KBM-7 (cell line): ENCODE measurements around the gene SRGN.
"Not testable (repeated sequence)": the region's sequence is repeated elsewhere in the genome, so short reads cannot be mapped to it uniquely, and the experiment has no call there.

ENCODE experiments used
- DNase-seq: peaks from one replicate; pipeline ENCODE4 v3.0.0-alpha.2; 2015
- in situ Hi-C: fragments of 300-500 bp; cut with MboI; formaldehyde crosslinking; loops from 2 replicates; pipeline ENCODE4 v1.14.3; 2020; ENCODE audit warnings: low sequenced_read_pairs, low pct_unique_long_range_greater_than_20kb, mixed read lengths

Gene SRGN

GRCh38 chr10:69087590-69088470 lies at the start of gene SRGN:
SRGN (plus strand) TSS chr10:69088103; CDS start chr10:69088158, 55 bp downstream.
- DNase-seq = peak; percentile 92
- in situ Hi-C loops = no loop called here

DNA sequence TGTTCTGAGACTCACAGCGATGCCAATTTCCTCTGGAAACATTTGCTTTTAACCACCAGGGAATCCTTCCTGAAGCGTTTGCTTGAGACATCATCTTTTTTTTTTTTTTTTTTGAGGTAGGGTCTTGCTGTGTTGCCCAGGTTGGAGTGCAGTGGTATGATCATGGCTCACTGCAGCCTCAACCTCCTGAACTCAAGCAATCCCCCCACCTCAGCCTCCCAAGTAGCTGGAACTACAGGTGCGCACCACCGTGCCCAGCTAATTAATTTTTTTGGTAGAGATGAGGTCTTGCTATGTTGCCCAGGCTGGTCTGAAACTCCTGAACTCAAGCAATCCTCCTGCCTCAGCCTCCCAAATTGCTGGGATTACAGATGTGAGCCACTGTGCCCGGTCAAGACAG lies 47.0 kb upstream of the SRGN start:
- DNase-seq, in situ Hi-C loops: not testable (repeated sequence)

DNA sequence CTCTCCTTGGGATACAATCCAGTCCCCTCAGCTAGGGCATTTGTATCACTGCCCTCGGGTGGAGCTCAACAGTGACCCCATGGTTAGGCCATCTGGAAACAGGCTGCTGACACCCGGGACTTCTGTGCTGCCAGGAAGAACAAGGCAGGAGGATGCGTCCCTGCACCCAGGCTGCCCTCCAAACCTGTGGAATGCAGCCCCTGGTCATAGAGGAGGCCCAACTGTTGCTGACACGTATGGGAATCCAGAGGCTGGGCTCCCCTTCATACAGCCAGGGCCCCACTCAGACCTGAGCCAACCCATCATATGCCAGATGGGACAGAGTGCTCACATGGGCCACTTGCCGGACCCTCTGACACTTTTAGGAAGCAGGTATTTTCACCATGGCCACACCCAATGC lies 45.5 kb upstream of the SRGN start:
- DNase-seq = no peak
- in situ Hi-C loops = no loop called here

DNA sequence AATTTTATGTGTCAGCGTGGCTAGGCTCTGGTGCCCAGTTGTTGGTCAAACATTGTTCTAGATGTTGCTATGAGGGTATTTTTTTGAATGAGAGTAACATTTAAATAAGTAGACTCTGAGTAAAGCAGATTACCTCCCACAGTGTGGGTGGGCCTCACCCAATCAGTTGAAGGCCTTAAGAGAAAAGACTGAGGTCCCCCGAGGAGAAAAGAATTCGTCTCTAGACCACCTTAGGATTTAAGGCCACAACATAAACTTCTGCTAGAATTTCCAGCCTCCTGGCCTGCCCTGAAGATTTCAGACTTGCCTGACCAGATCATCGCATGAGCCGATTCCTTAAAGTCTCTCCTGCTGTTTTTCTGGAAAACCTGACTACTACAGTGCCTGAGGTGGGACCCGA lies 45.1 kb upstream of the SRGN start:
- in situ Hi-C loops = no loop called here

DNA sequence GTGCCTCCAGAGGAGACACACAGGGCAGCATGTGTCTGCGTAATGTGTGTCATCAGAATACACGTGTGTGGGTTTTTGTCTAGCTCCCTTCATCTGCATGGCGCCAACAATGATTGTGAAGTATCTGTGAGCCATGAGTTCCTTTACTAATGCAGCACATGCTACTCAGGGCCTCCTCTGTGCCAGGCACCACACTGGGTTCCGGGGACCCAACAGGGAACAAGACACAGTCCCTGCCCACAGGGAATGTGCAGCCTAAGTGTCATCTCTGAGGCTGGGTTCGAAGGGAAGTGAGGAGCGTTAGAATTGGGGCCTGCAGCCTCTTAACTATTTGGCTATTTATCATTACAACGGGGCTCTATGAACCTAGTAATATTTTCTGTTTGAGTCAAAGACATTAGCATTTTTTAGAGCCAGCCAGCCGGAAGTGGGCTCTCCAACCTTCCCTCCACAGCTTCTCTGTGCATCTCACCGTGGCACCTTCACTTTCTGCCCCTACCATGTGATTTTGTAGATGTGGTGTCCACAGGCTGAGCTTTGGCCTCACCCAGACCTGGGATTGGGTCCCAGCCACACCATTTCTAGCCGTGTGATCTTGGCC lies 43.9 kb upstream of the SRGN start:
- DNase-seq = no peak
- in situ Hi-C loops = no loop called here

More for the DNA sequence above, 45.1 kb upstream of the SRGN start:
- no peak for DNase-seq

DNA sequence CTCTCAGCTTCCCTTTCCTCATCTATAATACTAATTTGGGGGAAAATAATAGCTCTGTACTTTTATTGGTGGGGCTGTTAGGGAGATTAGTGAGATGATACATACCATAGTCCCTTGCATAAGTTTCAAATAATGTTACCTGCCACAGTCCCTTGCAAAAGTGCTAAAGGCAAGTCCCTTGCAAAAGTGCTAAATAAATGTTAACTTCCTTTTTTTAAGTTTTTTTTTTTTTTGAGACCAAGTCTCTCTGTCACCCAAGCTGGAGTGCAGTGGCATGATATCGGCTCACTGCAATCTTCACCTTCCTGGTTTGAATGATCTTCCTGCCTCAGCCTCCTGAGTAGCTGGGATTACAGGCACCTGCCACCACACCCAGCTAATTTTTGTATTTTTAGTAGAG lies 43.4 kb upstream of the SRGN start:
- DNase-seq = peak; percentile 74
- in situ Hi-C loops = no loop called here

GRCh38 chr10:69045441-69046300 lies 42.2 kb upstream of the SRGN start:
- peak; percentile 18 for DNase-seq
- in situ Hi-C loops = no loop called here

DNA sequence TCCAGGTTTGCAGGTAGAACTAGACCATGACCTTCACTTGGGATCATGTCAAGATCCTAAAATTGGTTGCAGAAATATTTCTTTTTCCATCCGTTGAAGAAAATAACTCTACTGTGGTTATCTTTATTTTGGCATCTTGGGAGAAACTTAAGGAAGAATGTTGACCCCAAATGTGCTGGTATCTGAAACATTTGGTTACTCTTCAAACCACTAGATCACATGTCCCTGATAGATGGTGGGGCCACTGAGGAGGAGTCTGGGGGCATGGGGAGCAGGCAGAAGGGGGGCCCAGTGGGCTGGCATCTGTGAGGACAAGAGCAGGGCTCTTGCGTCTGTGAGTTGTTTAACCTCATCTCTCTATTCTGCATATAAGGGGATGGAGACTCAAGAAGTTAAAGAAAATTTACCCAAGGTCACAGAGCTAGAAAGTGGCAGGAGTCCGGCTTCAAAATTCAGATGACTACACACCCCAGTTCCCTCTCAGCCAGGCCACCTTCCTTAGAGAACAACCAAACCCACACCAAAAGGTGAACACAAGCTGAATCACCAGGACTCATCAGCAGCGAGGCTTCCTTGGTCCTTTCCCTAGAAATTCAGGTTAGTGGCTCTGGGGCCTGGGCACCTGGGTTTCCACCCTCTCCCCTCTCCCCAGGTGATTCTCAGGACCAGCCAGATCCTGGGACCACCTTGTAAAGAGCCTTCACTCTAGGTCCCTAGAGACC lies 40.6 kb upstream of the SRGN start:
- in situ Hi-C loops = no loop called here
- DNase-seq = no peak

DNA sequence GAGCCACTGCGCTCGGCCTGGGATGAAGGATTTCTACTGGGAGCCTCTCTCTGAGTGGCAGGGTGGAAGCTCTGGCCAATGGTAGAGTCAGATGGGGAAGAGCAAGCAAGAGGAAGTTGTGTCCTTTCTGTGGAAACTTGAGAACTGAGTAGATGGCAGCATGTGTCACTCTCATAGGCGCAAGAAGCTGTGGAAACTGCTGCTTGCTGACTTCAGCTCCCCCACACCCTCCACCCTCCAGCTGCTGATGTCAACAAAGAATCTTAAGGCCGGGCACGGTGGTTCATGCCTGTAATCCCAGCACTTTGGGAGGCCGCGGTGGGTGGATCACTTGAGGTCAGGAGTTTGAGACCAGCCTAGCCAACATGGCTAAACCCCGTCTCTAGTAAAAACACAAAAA lies 39.8 kb upstream of the SRGN start:
- DNase-seq = peak; percentile 90
- in situ Hi-C loops = no loop called here

DNA sequence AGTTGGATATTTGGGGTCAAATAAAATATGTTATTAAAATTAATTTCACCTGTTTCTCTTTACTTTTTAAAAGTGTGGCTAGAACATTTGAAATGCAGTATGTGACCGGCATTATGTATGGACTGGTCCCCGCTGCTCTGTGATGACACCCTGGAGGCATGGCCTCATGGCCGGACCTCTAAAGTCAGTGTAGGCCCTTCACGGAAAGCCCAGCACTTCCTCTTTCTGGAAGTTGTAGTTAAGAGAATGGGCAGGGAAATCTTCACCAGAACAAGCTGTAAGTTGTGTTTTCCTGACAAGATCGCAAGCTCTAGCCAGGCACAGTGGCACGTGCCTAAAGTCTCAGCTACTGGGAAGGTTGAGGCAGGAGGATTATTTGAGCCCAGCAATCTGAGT lies 38.3 kb upstream of the SRGN start:
- in situ Hi-C loops = no loop called here

DNA sequence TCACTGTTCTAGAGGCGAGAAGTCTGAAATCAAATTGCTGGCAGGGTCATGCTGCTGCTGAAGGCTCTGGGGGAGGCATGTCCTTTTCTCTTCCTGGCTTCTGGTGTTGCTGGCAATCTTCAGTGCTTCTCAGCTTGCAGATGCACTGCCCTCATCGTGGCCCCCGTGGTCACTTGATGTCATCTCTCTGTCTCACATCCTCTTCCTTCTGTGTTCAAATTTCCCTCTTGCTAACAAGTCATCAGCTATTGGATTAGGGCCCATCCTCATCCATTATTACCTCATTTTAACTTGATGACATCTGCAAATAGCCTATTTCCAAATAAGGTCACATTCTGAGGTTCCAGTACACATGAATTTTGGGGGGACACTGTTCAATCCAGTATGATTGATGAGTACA lies 36.6 kb upstream of the SRGN start:
- in situ Hi-C loops = no loop called here
- DNase-seq = no peak

More for the DNA sequence above, 38.3 kb upstream of the SRGN start:
- DNase-seq = peak; percentile 58

GRCh38 chr10:69051710-69052487 lies 36.0 kb upstream of the SRGN start:
- in situ Hi-C loops = no loop called here
- DNase-seq = no peak

DNA sequence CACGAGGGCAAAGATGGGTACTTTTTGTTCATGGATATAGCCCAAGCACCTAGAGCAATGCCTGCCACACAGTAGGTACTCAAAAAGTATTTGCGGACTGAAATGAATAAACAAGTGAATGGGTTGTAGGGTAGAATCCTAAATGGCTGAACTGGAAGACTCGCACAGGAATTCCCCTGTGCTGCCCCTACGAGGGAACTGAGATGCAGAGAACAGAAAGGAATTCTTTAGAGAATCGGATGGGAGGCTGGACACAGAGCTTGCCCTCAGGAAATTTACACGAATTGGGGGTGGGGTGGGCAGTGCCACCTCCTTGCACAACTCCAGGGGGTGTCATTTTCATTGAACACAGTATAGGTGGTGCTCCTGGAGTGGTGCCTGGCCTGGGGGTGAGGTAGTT lies 35.2 kb upstream of the SRGN start:
- in situ Hi-C loops = no loop called here
- no peak for DNase-seq

GRCh38 chr10:69055241-69055640 lies 32.7 kb upstream of the SRGN start:
- DNase-seq = no peak
- in situ Hi-C loops = no loop called here

- in situ Hi-C loops = no loop called here
- DNase-seq = no peak
Measured at GRCh38 chr10:69056129-69056528, 31.8 kb upstream of the SRGN start.

GRCh38 chr10:69056536-69057260 lies 31.2 kb upstream of the SRGN start:
- in situ Hi-C loops = no loop called here
- DNase-seq = no peak

GRCh38 chr10:69057261-69057950 lies 30.5 kb upstream of the SRGN start:
- peak; percentile 87 for DNase-seq
- in situ Hi-C loops = no loop called here
